22Rv1 (cell line): ENCODE results near the gene CPHXL2.
A peak's percentile ranks its signal among the peaks of the same experiment; 100 is the strongest.

Experiments used
- H3K27ac ChIP-seq: fragments of 450-650 bp; 2 replicates; pipeline ENCODE4 v1.5.1; 2017
- ZFX ChIP-seq: fragments of 450-650 bp; IDR thresholded peaks from 2 replicates; pipeline ENCODE4 v1.6.1; 2017; ENCODE audit warnings: antibody characterized with exemption, borderline replicate concordance
- TF ChIP-seq, protein P1 (sequence below): fragments of 450-650 bp; IDR thresholded peaks from 2 replicates; pipeline ENCODE4 v1.5.1; 2017; ENCODE audit warnings: mild to moderate bottlenecking

CPHXL2 gene

DNA sequence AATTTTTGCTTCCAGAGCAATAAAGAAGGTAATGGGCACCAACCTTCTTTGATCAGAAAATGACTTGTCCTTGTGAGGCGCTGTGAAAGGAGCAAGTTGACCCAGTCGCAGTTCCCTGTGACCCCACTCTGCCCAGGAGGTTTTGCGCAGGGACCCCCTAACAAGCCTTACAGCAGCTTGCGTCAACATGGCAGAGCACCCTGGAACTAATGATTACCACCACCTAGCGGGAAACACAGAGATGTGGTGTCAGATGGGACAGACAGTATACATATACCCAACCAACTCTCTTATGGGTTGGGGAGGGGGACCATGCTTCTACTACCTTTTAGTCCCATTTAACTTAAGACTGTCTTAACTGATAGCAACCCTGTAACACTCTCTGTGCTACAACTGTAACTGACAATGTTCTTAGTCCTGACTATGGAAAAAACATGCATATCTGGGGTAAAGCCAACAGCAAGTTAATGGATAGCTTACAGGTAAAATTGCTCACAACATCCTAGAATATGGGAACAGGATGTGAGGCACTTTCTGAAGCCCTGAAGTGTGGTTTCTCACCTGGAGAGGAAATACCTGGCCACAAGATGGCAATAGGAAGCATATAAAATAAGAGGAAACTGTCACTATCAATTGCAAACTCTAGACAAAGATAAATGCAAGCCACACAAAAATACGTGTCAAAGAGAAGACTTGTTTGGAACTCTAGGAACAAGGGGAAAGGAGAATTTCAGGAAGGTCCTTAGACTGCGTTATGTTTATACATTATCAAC lies 32.4 kb downstream of the CPHXL2 start:
- TF ChIP-seq, protein P1, sequence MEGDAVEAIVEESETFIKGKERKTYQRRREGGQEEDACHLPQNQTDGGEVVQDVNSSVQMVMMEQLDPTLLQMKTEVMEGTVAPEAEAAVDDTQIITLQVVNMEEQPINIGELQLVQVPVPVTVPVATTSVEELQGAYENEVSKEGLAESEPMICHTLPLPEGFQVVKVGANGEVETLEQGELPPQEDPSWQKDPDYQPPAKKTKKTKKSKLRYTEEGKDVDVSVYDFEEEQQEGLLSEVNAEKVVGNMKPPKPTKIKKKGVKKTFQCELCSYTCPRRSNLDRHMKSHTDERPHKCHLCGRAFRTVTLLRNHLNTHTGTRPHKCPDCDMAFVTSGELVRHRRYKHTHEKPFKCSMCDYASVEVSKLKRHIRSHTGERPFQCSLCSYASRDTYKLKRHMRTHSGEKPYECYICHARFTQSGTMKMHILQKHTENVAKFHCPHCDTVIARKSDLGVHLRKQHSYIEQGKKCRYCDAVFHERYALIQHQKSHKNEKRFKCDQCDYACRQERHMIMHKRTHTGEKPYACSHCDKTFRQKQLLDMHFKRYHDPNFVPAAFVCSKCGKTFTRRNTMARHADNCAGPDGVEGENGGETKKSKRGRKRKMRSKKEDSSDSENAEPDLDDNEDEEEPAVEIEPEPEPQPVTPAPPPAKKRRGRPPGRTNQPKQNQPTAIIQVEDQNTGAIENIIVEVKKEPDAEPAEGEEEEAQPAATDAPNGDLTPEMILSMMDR: peak; percentile 23; the same call in 1 of the 2 replicates
- TF ChIP-seq ZFX: no peak
- H3K27ac ChIP-seq: no peak overlapping the region

DNA sequence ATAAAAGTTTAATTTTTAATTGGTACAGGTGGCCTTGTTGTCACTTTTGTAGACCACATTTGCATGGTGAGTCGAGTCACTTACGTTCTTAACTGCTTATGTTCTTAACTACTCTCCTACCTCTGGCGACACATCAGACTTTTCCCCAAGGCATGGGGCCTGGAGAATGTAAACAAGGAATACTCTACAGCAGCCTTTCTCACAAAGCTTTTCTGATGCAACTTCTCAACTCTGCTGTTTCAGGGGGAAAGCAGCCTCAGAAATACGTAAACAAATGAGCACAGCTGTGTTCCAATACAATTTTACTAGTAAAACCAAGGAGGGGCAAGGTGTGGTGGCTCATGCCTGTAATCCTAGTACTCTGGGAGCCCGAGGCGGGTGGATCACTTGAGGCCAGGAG lies 36.2 kb downstream of the CPHXL2 start:
- TF ChIP-seq, protein P1: no peak
- no peak for TF ChIP-seq ZFX
- no peak overlapping the region for H3K27ac ChIP-seq

DNA sequence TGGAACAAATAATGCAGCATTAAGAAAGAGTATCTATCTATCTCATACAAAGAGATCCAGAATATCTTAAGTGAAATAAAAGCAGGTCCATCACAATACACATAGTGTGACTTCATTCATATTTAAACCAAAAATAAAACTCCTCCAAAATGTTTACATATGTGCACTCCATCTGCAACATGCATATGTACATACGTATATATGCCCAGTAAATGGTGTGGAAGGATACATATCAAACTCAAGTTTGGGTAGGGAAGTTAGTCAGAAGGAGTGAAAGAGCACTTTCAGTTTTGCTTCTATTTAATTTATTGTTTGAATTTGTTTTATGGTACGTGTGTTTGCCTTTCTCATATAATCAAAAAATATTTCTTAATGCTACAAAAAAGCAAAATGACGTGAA lies 41.8 kb downstream of the CPHXL2 start:
- H3K27ac ChIP-seq: no peak overlapping the region

DNA sequence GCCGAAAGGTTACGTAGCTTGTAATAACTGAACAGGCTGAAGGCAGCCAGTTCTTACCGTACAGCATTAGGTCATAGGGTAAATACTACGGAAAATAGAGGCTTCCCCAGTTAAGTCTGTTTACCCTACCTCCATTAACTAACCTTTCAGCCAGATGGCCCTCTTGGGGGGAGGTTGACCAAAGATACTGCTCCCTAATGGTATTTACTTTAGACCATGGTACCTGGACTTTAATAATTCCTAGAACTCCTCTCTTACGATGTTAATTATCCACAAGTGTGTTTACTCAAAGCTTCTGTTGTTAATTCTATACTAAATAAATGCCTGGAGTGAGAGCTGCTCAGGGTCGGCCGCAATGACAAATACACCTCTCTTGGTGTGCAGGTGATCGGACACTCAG lies 44.0 kb downstream of the CPHXL2 start:
- H3K27ac ChIP-seq: no peak overlapping the region
- TF ChIP-seq ZFX: no peak
- TF ChIP-seq, protein P1: no peak

More for the DNA sequence above, 41.8 kb downstream of the CPHXL2 start:
- TF ChIP-seq, protein P1: no peak
- no peak for TF ChIP-seq ZFX

DNA sequence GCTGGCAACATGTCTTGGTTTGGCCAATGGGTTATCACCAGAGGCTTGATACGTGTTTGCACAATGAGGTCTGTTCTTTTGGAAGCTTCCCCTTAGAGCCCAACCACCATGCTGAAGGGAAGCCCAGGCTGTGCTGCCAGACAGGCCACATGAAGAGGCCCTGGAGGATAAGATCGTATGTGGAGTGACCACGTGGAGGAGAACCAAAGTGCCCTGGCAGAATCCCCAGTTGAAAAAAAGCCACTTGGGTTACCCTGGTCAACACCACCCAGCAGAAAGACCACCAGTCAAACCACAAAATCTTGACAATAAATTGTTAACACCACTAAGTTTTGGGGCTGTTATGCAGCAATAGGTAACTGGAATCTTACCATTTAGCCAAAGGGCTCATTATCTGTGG lies 46.8 kb downstream of the CPHXL2 start:
- TF ChIP-seq, protein P1: no peak
- no peak for TF ChIP-seq ZFX
- no peak overlapping the region for H3K27ac ChIP-seq

DNA sequence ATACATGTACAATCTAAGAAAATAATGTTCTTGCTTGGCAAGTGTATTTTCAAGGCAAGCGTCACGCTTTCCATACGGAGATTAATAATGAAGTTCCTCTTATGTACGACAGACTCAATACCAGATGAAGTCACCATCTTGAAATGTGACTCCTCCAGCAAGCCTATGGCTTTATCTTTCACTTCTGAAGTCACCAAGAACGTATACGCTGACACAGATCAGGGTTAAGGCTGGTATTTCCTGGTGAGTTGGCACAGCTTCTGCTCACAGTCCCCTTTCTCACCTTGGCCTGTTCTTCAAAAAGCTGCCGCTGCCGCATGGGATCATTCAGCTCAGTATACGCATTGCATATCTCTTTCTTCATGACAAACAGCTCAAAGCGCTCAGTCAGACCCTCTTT lies 47.7 kb downstream of the CPHXL2 start:
- no peak overlapping the region for H3K27ac ChIP-seq
- no peak for TF ChIP-seq ZFX
- TF ChIP-seq, protein P1: no peak

DNA sequence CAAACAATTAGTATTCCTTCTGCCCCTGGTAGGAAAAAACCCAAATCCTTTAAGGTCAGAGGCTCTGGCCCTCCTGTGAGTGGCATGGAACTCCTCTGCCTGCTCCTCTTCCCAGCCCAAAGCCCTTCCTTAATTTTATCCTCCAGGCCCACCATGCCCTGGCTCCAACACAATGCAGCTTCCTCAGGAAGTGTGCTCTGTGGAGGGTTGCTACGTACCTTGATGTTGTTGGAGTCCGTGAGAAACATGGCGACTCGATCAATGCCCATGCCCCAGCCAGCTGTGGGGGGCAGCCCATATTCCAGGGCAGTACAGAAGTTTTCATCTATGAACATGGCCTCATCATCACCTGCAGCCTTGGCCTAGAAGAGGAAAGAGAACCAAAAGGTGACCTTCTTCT lies 48.5 kb downstream of the CPHXL2 start:
- H3K27ac ChIP-seq: no peak overlapping the region
- TF ChIP-seq ZFX: no peak
- TF ChIP-seq, protein P1: no peak
